CD1c-positive myeloid dendritic cell (primary cell): Measurements from ENCODE around the gene COTL1.

ENCODE experiments used
- DNase-seq: peaks from one replicate; pipeline ENCODE4 v3.0.0-alpha.2; 2016; ENCODE audit errors: extremely low spot score

The COTL1 gene

GRCh38 chr16:84548971-84549844 is 68.7 kb downstream of the COTL1 start:
- DNase-seq = no peak

- no peak for DNase-seq
Observed at GRCh38 chr16:84548508-84548907, 69.4 kb downstream of the COTL1 start.

GRCh38 chr16:84547546-84548061 is 70.3 kb downstream of the COTL1 start:
- DNase-seq = no peak

GRCh38 chr16:84546669-84547545 is 71.0 kb downstream of the COTL1 start:
- DNase-seq = no peak

- no peak for DNase-seq
Observed at GRCh38 chr16:84545114-84545737, 72.7 kb downstream of the COTL1 start.

- no peak for DNase-seq
Observed at GRCh38 chr16:84544031-84544773, 73.7 kb downstream of the COTL1 start.

GRCh38 chr16:84543253-84543652 is 74.6 kb downstream of the COTL1 start:
- no peak for DNase-seq

- no peak for DNase-seq
Observed at GRCh38 chr16:84541999-84542817, 75.7 kb downstream of the COTL1 start.

- DNase-seq = no peak
Observed at GRCh38 chr16:84540194-84540593, 77.7 kb downstream of the COTL1 start.

- DNase-seq = no peak
Observed at GRCh38 chr16:84538222-84538840, 79.5 kb downstream of the COTL1 start.

- no peak for DNase-seq
Observed at GRCh38 chr16:84537491-84538151, 80.3 kb downstream of the COTL1 start.

- DNase-seq = no peak
Observed at GRCh38 chr16:84535851-84536250, 82.0 kb downstream of the COTL1 start.

GRCh38 chr16:84535408-84535807 is 82.5 kb downstream of the COTL1 start:
- no peak for DNase-seq

GRCh38 chr16:84534815-84535214 is 83.1 kb downstream of the COTL1 start:
- DNase-seq = no peak

- no peak for DNase-seq
Observed at GRCh38 chr16:84532855-84533486, 84.9 kb downstream of the COTL1 start.

GRCh38 chr16:84532291-84532724 is 85.6 kb downstream of the COTL1 start:
- peak; percentile 29 for DNase-seq

- DNase-seq = no peak
Observed at GRCh38 chr16:84531671-84532111, 86.2 kb downstream of the COTL1 start.

- no peak for DNase-seq
Observed at GRCh38 chr16:84530590-84530989, 87.3 kb downstream of the COTL1 start.

GRCh38 chr16:84529607-84530006 is 88.3 kb downstream of the COTL1 start:
- no peak for DNase-seq
